Right lobe of liver (tissue), 6 donors: ENCODE results near the gene MYO16. TPM values are rescaled to one million over a fixed set of nuclear protein-coding genes. Genes with fewer than 3 reads are reported as not detected.

Experiments used
- ATAC-seq, 4 donors: fragments of 200-7000 bp; cut with Tn5 transposase; one replicate each; pipeline ENCODE4 v1.9.1; 2020; ENCODE audit warnings: mild to moderate bottlenecking in 4 of 4, moderate library complexity in 4 of 4
- DNase-seq, 3 donors: peaks; one replicate each; pipeline ENCODE4 v3.0.0-alpha.2; 2020
- H3K27ac ChIP-seq, 3 donors: fragments of 200-600 bp; one replicate each; pipeline ENCODE4 v1.8.0; 2022
- H3K27me3 ChIP-seq, 2 donors: fragments of 200-600 bp; one replicate each; pipeline ENCODE4 v1.8.0; 2022
- H3K36me3 ChIP-seq, 4 donors: fragments of 200-600 bp; sonication (generic) in 1 of 4; one replicate each; pipeline versions ENCODE4 v1.5.1 to v1.8.0; 2017 to 2022; ENCODE audit warnings: control low read depth in 1 of 4
- H3K4me1 ChIP-seq, 4 donors: fragments of 200-600 bp; sonication (generic) in 1 of 4; one replicate each; pipeline versions ENCODE4 v1.5.1 to v1.8.0; 2017 to 2022; ENCODE audit warnings: control low read depth in 1 of 4
- H3K4me3 ChIP-seq, 3 donors: fragments of 200-600 bp; one replicate each; pipeline ENCODE4 v1.8.0; 2022
- H3K9me3 ChIP-seq, 4 donors: fragments of 200-600 bp; sonication (generic) in 1 of 4; one replicate each; pipeline versions ENCODE4 v1.5.1 to v1.8.0; 2017 to 2022; ENCODE audit warnings: control low read depth in 1 of 4
- CTCF ChIP-seq, 4 donors: fragments of 200-600 bp in 3 of 4; fragments of 450-650 bp in 1 of 4; IDR thresholded peaks; one replicate each; pipeline versions ENCODE4 v1.5.1 to v1.8.0; 2016 to 2022; ENCODE audit warnings: antibody characterized with exemption in 4 of 4, mild to moderate bottlenecking in 2 of 4
- POLR2A ChIP-seq: fragments of 450-650 bp; IDR thresholded peaks from one replicate; pipeline ENCODE4 v1.6.1; 2017; ENCODE audit warnings: antibody characterized with exemption, mild to moderate bottlenecking
- WGBS: methylation state at CpG from one replicate; pipeline ENCODE4 v1.1.6; 2018; ENCODE audit warnings: low coverage, low lambda C conversion rate; ENCODE audit not compliant: insufficient coverage; ENCODE audit errors: missing lambda C conversion rate; 5-methylcytosine and 5-hydroxymethylcytosine counted together
- intact Hi-C, 2 donors: fragments of 100-400 bp; cut with DNase I; formaldehyde crosslinking; loops; one replicate each; pipeline versions ENCODE4 v1.11.2 to v1.14.1; 2022
- total RNA-seq, 6 experiments: library from RNA; depleted of rRNA in 2 of 6; stranded (reverse); fragments of >200 nt in 2 of 6; fragmentation: NEBNext Ultra II Directional in 3 of 6; extraction: Animal tissue kit (Norgen Biotek cat#: 25700) in 3 of 6; gene quantifications; one replicate each; pipeline versions ENCODE4 v1.1.0 to v1.2.4, GENCODE V29; 2016 to 2023
- donor health status: DM: no; HTN: yes; CAD: no.
- donor health status: DM: no; HTN: no; CAD: no.
- donor health status: DM: no; HTN: no; CAD: no.
- donor health status: DM: no; HTN: yes; CAD: no.
- donor health status: DM: no; HTN: yes; CAD: no.

Gene MYO16
- total RNA-seq, 6 experiments from 2014 or later: 0.43 to 2.7 (median 0.93) TPM

- H3K36me3 ChIP-seq: no peaks in the 10 kb centered on the region
- peaks cover 0 to 46% (median 12%) of the 10 kb centered on the region in 4 donors for H3K4me1 ChIP-seq
- WGBS: 8% methylated on average over 7 of the region's 7 CpGs
- intact Hi-C loops: no loop called here
- ATAC-seq (peak; percentile 54 to 58 (median 56)), DNase-seq (no peak)
- TF ChIP-seq CTCF (IDR thresholded peaks at IDR 0.05) (peak; percentile 48 to 62 (median 56)), POLR2A (no peak)
- peak overlapping the region; percentile 88 to 98 (median 96) for H3K27ac ChIP-seq
- peak overlapping the region; percentile 2 to 39 (median 35) for H3K4me3 ChIP-seq
- no peaks in the 10 kb centered on the region for H3K27me3 ChIP-seq
- H3K9me3 ChIP-seq: no peaks in the 10 kb centered on the region
These were observed 285.8 kb downstream of the MYO16 start for GRCh38 chr13:108915095-108915633.

DNA sequence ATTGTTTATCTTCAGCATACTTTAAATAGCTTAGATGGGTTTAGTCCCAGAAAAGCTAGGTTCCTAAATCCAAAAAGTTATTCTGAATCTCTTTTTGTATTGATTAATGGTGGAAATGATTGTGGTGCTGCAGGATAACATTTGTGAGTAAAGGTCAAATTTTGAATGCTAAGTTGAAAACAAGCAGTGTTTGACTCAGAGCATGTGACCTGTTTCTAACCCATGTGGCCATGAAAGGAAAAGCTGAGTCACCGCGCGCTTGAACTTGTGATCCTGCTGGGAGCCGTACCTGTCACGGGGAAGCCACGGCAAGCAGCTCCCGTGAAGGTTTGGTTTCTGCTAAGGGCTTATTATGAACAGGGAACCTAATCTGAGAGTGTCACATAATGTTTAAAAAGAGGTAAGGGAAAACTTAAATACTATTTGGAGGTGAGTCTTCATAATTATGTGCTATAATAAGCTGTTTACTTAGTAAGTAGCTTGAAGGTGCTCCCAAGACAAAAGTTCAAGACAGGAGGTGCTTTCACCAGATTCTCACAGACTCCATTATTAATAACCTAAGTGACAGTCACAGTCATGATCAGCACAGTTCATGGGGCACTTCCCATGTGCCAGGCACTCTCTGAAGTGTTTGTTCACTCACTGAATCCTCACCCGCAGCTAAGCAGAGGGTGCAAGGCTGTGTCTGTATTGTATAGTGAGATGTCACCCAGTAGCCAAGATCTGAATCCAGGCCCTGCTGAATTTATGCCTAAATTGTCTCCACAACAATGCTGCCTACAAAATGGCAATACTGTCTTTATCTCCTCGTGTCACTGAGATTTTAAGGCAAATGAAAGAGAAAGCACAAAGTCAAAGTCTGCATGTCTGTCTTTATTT is 286.5 kb downstream of the MYO16 start:
- TF ChIP-seq POLR2A: peak; percentile 93
- TF ChIP-seq CTCF (IDR thresholded peaks at IDR 0.05): no peak
- ATAC-seq (peak; percentile 80 to 95 (median 88)), DNase-seq (peak; percentile 92 to 95 (median 92))
- 9% methylated on average over 9 of the region's 9 CpGs for WGBS
- Histone ChIP-seq H3K36me3 (no peaks in the 10 kb centered on the region), H3K27ac (peak overlapping the region; percentile 88 to 98 (median 96)), H3K9me3 (no peaks in the 10 kb centered on the region), H3K27me3 (no peaks in the 10 kb centered on the region), H3K4me1 (peaks cover 0 to 46% (median 12%) of the 10 kb centered on the region in 4 donors), H3K4me3 (peak overlapping the region; percentile 2 to 39 (median 35))
- intact Hi-C loops: no loop called here

DNA sequence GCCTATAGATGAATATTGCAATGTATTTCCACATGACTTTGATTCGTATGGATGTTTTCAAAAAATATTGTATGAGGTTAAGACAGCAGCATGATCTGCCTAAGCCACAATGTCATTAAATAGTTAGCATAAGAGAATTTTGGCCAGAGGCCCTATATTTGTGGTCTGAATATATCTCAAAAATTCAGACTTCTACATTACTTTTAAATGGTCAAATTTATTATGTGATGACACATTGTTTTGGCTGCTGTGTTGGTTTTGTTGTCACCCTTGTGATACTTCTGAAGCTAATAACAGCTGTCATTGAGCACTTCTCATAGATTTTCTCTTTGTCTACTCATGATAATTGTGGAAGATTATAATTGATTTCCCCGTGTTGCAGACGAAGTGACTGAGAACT is 288.2 kb downstream of the MYO16 start:
- H3K4me1 ChIP-seq: peaks cover 0 to 46% (median 12%) of the 10 kb centered on the region in 4 donors
- H3K27me3 ChIP-seq: no peaks in the 10 kb centered on the region
- H3K27ac ChIP-seq: peak overlapping the region in 2 of 3 donors; percentile 96 to 98
- no peaks in the 10 kb centered on the region for H3K36me3 ChIP-seq
- ATAC-seq: no peak
- H3K4me3 ChIP-seq: no peak overlapping the region
- H3K9me3 ChIP-seq: no peaks in the 10 kb centered on the region
- no peak for TF ChIP-seq CTCF (IDR thresholded peaks at IDR 0.05)
- no peak for TF ChIP-seq POLR2A
- 42% methylated on average over 3 of the region's 3 CpGs for WGBS
- intact Hi-C loops: no loop called here
- DNase-seq: no peak

GRCh38 chr13:108919036-108919907 is 289.9 kb downstream of the MYO16 start:
- TF ChIP-seq CTCF (IDR thresholded peaks at IDR 0.05): no peak
- no peak for TF ChIP-seq POLR2A
- no peaks in the 10 kb centered on the region for H3K27me3 ChIP-seq
- WGBS: 86% methylated on average over 11 of the region's 11 CpGs
- H3K9me3 ChIP-seq: no peaks in the 10 kb centered on the region
- H3K4me1 ChIP-seq: peaks cover 0 to 46% (median 12%) of the 10 kb centered on the region in 4 donors
- no peaks in the 10 kb centered on the region for H3K36me3 ChIP-seq
- H3K27ac ChIP-seq: peak overlapping the region in 1 of 3 donors; percentile 48
- H3K4me3 ChIP-seq: no peak overlapping the region
- ATAC-seq (peak in 3 of 4 donors; percentile 20 to 47 (median 24)), DNase-seq (no peak)
- intact Hi-C loops: no loop called here
